IMR-90 (cell line): Measurements from ENCODE around the gene GGCT. TPM values are rescaled to one million over a fixed set of nuclear protein-coding genes. Genes with fewer than 3 reads are reported as not detected.

Source experiments
- ATAC-seq: fragments of 200-7000 bp; cut with Tn5 transposase; 2 replicates; pipeline ENCODE4 v1.9.1; 2020; ENCODE audit warnings: low read depth, mild to moderate bottlenecking, moderate library complexity
- BruUV-seq: library from RNA; stranded (reverse); fragments of 400-500 nt; replicated peaks from 2 replicates; lab custom pipeline; 2021; lab: Mats Ljungman, UMichigan
- CTCF ChIA-PET: fragments of 300-600 bp; formaldehyde crosslinking; extraction: SDS; loops from one replicate; lab custom pipeline; 2021; ENCODE audit warnings: antibody characterized with exemption; lab: Yijun Ruan, JAX
- POLR2A ChIA-PET: fragments of 300-600 bp; sonication (Branson Sonifier 250); formaldehyde crosslinking; loops from one replicate; lab custom pipeline; 2022; ENCODE audit warnings: antibody characterized with exemption; ENCODE audit not compliant: unreplicated experiment; lab: Charles Lee
- DNase-seq: peaks from one replicate; pipeline ENCODE4 v3.0.0; 2013
- H2AFZ ChIP-seq: replicated peaks from 2 replicates; pipeline ENCODE3; 2013; ENCODE audit warnings: low read length, mild to moderate bottlenecking; ENCODE audit not compliant: poor library complexity
- H2AK5ac ChIP-seq: 2 replicates; pipeline ENCODE4 v1.6.1; 2013; ENCODE audit warnings: low read depth, low read length, inconsistent platforms
- H2AK9ac ChIP-seq: replicated peaks from 2 replicates; pipeline ENCODE3; 2013; ENCODE audit warnings: mild to moderate bottlenecking, low read depth, low read length, moderate library complexity; ENCODE audit not compliant: poor library complexity
- H2BK120ac ChIP-seq: 2 replicates; pipeline ENCODE4 v1.6.1; 2013; ENCODE audit warnings: low read depth, low read length, inconsistent platforms
- H2BK15ac ChIP-seq: 3 replicates; pipeline ENCODE4 v1.6.1; 2013; ENCODE audit warnings: low read depth, low read length, inconsistent platforms
- H2BK20ac ChIP-seq: 2 replicates; pipeline ENCODE4 v1.6.1; 2013; ENCODE audit warnings: low read depth, mild to moderate bottlenecking, inconsistent platforms, low read length, moderate library complexity
- H2BK5ac ChIP-seq: 2 replicates; pipeline ENCODE4 v1.6.1; 2013; ENCODE audit warnings: mild to moderate bottlenecking, low read depth, low read length, inconsistent platforms; ENCODE audit not compliant: poor library complexity, severe bottlenecking
- H3K14ac ChIP-seq: replicated peaks from 2 replicates; pipeline ENCODE4 v1.6.1; 2013; ENCODE audit warnings: low read depth, low read length, inconsistent platforms
- H3K18ac ChIP-seq: 2 replicates; pipeline ENCODE4 v1.6.1; 2013; ENCODE audit warnings: low read depth, low read length, control low read depth
- H3K23ac ChIP-seq: 2 replicates; pipeline ENCODE4 v1.6.1; 2013; ENCODE audit warnings: low read depth, low read length, inconsistent platforms
- H3K27ac ChIP-seq: 2 replicates; pipeline ENCODE4 v1.5.1; 2013; ENCODE audit warnings: mild to moderate bottlenecking, control low read depth, low read length; ENCODE audit not compliant: insufficient read depth
- H3K27me3 ChIP-seq: 2 replicates; pipeline ENCODE4 v1.6.1; 2013; ENCODE audit warnings: low read length; ENCODE audit not compliant: control insufficient read depth, insufficient read depth
- H3K36me3 ChIP-seq: 2 replicates; pipeline ENCODE4 v1.6.1; 2013; ENCODE audit warnings: low read length, mixed read lengths; ENCODE audit not compliant: control insufficient read depth, insufficient read depth
- H3K4ac ChIP-seq: 2 replicates; pipeline ENCODE4 v1.6.1; 2013; ENCODE audit warnings: low read depth, low read length, inconsistent platforms
- H3K4me1 ChIP-seq: 2 replicates; pipeline ENCODE4 v1.6.1; 2013; ENCODE audit warnings: low read length, mixed read lengths; ENCODE audit not compliant: control insufficient read depth, insufficient read depth
- H3K4me2 ChIP-seq: 2 replicates; pipeline ENCODE4 v1.6.1; 2013; ENCODE audit warnings: low read depth, mild to moderate bottlenecking, control low read depth, low read length, moderate library complexity
- H3K4me3 ChIP-seq: 2 replicates; pipeline ENCODE4 v1.5.1; 2013; ENCODE audit warnings: low read depth, mild to moderate bottlenecking, control low read depth, low read length, moderate library complexity; ENCODE audit not compliant: insufficient read depth
- H3K56ac ChIP-seq: 2 replicates; pipeline ENCODE4 v1.6.1; 2013; ENCODE audit warnings: low read length, inconsistent platforms; ENCODE audit not compliant: insufficient read depth; ENCODE audit errors: extremely low read depth
- H3K79me1 ChIP-seq, 2 experiments: 2 replicates each; pipeline ENCODE4 v1.6.1; 2013; ENCODE audit warnings: low read length in 2 of 2, inconsistent platforms in 1 of 2, low read depth in 1 of 2
- H3K9ac ChIP-seq: 2 replicates; pipeline ENCODE4 v1.6.1; 2013; ENCODE audit warnings: low read depth, low read length, control low read depth
- H3K9me1 ChIP-seq: 2 replicates; pipeline ENCODE4 v1.6.1; 2013; ENCODE audit warnings: low read length, inconsistent platforms; ENCODE audit not compliant: insufficient read depth
- H3K9me3 ChIP-seq: 2 replicates; pipeline ENCODE4 v1.6.1; 2013; ENCODE audit warnings: low read length; ENCODE audit not compliant: control insufficient read depth, insufficient read depth
- H4K20me1 ChIP-seq: 2 replicates; pipeline ENCODE4 v1.6.1; 2013; ENCODE audit warnings: low read length, inconsistent platforms; ENCODE audit not compliant: insufficient read depth
- H4K5ac ChIP-seq: 2 replicates; pipeline ENCODE4 v1.6.1; 2013; ENCODE audit warnings: mild to moderate bottlenecking, low read depth, low read length, control low read depth
- H4K8ac ChIP-seq, 2 experiments: 2 replicates each; pipeline ENCODE4 v1.6.1; 2013; ENCODE audit warnings: low read depth in 2 of 2, low read length in 2 of 2, control low read depth in 1 of 2, inconsistent platforms in 1 of 2
- H4K91ac ChIP-seq: 2 replicates; pipeline ENCODE4 v1.6.1; 2013; ENCODE audit warnings: low read depth, low read length, inconsistent platforms; ENCODE audit not compliant: insufficient read depth
- BHLHE40 ChIP-seq: fragments of 150-350 bp; IDR thresholded peaks from 2 replicates; pipeline ENCODE4 v1.6.1; 2016; ENCODE audit warnings: mild to moderate bottlenecking, low read depth, low read length
- CTCF ChIP-seq: conservative IDR thresholded peaks from 2 replicates; pipeline ENCODE4 v1.5.1; 2012; ENCODE audit warnings: mild to moderate bottlenecking, low read depth, low read length, improper control_type of control experiment
- ELK1 ChIP-seq: fragments of 150-350 bp; IDR thresholded peaks from 2 replicates; pipeline ENCODE4 v1.6.1; 2016; ENCODE audit warnings: low read depth, mild to moderate bottlenecking, low read length, moderate library complexity, borderline replicate concordance
- FOS ChIP-seq: fragments of 150-350 bp; IDR thresholded peaks from 2 replicates; pipeline ENCODE4 v1.6.1; 2016; ENCODE audit warnings: low read depth, low read length
- MAZ ChIP-seq: IDR thresholded peaks from 2 replicates; pipeline ENCODE4 v1.6.1; 2012; ENCODE audit warnings: low read depth, mild to moderate bottlenecking, low read length, improper control_type of control experiment, moderate library complexity, borderline replicate concordance
- NFE2L2 ChIP-seq: fragments of 150-350 bp; IDR thresholded peaks from 2 replicates; pipeline ENCODE4 v1.6.1; 2016; ENCODE audit warnings: low read depth, mild to moderate bottlenecking, low read length
- POLR2A ChIP-seq: IDR thresholded peaks from 2 replicates; pipeline ENCODE4 v1.6.1; 2012; ENCODE audit warnings: mild to moderate bottlenecking, low read depth, low read length
- WGBS, 2 experiments: methylation state at CpG; one replicate each; pipeline versions ENCODE4 v1.1.5 to v1.1.7; 2013; ENCODE audit warnings: missing lambda C conversion rate in 2 of 2; ENCODE audit not compliant: insufficient read length in 1 of 2; ENCODE audit errors: extremely low coverage in 2 of 2; 5-methylcytosine and 5-hydroxymethylcytosine counted together
- dilution Hi-C: fragments of 300-500 bp; cut with HindIII; formaldehyde crosslinking; loops from one replicate; pipeline ENCODE4 v1.14.3; 2018; ENCODE audit warnings: low sequenced_read_pairs; ENCODE audit not compliant: unreplicated experiment
- in situ Hi-C: fragments of 300-500 bp; cut with MboI; formaldehyde crosslinking; loops from 3 replicates; pipeline ENCODE4 v1.14.3; 2019; ENCODE audit warnings: low sequenced_read_pairs, inconsistent platforms, mixed read lengths
- intact Hi-C: fragments of 100-400 bp; cut with micrococcal nuclease; formaldehyde crosslinking; loops from 2 replicates; pipeline ENCODE4 v1.10.0; 2022
- polyA plus RNA-seq, 3 experiments: library from polyadenylated mRNA; depleted of rRNA; stranded (reverse); fragments of >200 nt; gene quantifications; 2 replicates each; pipeline ENCODE4 v1.2.3, GENCODE V29; 2012; ENCODE audit warnings: low replicate concordance in 1 of 3
- total RNA-seq: library from RNA; depleted of rRNA; stranded (reverse); fragments of >200 nt; gene quantifications from 2 replicates; pipeline ENCODE4 v1.2.3, GENCODE V29; 2012
- TF ChIP-seq, protein P1 (sequence below): fragments of 150-350 bp; IDR thresholded peaks from 2 replicates; pipeline ENCODE4 v1.6.1; 2017; ENCODE audit warnings: mild to moderate bottlenecking, antibody characterized with exemption, low read length, low read depth

Gene GGCT
- total and polyA plus RNA-seq, 2 of the 4 experiments (the other 2 are of a cell fraction): 12.0 to 18.6 TPM

DNA sequence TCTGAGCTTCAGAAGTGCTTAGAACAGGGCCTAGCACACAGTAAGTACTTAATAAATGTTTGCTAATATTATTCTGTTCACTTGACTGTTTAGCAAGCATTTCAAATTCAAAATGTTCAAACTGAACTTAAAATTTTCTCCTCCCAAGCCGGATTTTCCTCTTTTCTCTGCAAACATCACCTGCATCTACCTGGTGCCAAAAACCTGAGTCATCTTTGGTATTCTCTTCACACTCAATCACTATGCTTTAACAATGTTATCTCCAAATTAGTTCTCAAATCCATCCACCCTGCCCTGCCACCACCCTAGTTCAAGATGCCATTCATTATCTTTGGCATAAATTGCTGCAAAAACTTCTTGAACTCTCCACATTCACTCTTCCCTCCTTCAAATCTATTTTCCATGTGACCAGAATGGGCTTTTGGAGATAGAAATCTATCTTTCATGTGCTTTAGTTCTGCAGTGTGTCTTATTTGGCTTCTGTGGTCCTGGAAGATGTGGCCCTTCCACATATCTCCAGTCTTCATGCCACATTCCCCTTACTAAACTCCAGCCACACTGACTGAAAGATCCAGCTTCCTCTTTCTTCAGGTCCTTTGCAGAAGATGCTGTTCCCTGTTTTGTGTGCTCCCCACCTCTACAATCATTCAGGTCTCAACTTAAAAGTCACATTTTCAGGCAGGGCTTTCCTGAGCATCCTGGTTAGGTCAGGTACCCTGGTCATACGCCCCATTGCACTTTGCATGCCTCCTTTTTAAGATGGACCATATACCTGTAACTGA lies 2.0 kb downstream of the GGCT start:
- H3K18ac ChIP-seq: no peak overlapping the region
- DNase-seq: no peak
- no peak overlapping the region for H3K27ac ChIP-seq
- H4K5ac ChIP-seq: no peak overlapping the region
- intact Hi-C loops: loop anchor here (10.0 kb wide), 1 partner anchor 228 kb away; no protein-coding TSS in a partner anchor
- H3K4me2 ChIP-seq: no peak overlapping the region
- ATAC-seq: no peak
- H2AFZ ChIP-seq: no peak overlapping the region
- no peak overlapping the region for H4K8ac ChIP-seq
- POLR2A ChIA-PET: no interaction called here
- H3K4ac ChIP-seq: no peak overlapping the region
- dilution Hi-C loops: no loop called here
- H4K20me1 ChIP-seq: no peaks in the 10 kb centered on the region
- H3K9me3 ChIP-seq: no peaks in the 10 kb centered on the region
- no peak overlapping the region; the same call in 1 of the 2 replicates for H3K56ac ChIP-seq
- in situ Hi-C loops: no loop called here
- CTCF ChIA-PET: interaction anchor here (0.6 kb wide), 1 partner anchor 47 kb away, joined by 3 read pairs; no protein-coding TSS in a partner anchor
- no peak overlapping the region for H3K23ac ChIP-seq
- no peak overlapping the region for H2AK5ac ChIP-seq
- no peak overlapping the region for H2BK120ac ChIP-seq
- H3K36me3 ChIP-seq: peaks cover 3% of the 10 kb centered on the region
- H2BK5ac ChIP-seq: no peak overlapping the region
- no peak overlapping the region for H2BK20ac ChIP-seq
- no peak overlapping the region for H2AK9ac ChIP-seq
- peaks cover 12% of the 10 kb centered on the region for H3K9me1 ChIP-seq
- no TSS peak for BruUV-seq
- H3K14ac ChIP-seq: no peak overlapping the region
- TF ChIP-seq MAZ: no peak
- TF ChIP-seq CTCF: no peak
- TF ChIP-seq FOS: no peak
- no peak for TF ChIP-seq BHLHE40
- no peak for TF ChIP-seq POLR2A
- TF ChIP-seq NFE2L2: no peak
- no peak for TF ChIP-seq ELK1
- TF ChIP-seq, protein P1, sequence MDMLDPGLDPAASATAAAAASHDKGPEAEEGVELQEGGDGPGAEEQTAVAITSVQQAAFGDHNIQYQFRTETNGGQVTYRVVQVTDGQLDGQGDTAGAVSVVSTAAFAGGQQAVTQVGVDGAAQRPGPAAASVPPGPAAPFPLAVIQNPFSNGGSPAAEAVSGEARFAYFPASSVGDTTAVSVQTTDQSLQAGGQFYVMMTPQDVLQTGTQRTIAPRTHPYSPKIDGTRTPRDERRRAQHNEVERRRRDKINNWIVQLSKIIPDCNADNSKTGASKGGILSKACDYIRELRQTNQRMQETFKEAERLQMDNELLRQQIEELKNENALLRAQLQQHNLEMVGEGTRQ: no peak
- no peak overlapping the region for H4K91ac ChIP-seq
- no peaks in the 10 kb centered on the region for H3K27me3 ChIP-seq
- no peak overlapping the region for H3K4me3 ChIP-seq
- WGBS, 2 experiments: 95% methylated on average over 2 of the region's 2 CpGs; no CpG with 5 or more reads in 1 of the 2 experiments
- H3K9ac ChIP-seq: no peak overlapping the region
- peaks cover 7% of the 10 kb centered on the region; the same call in 1 of the 2 replicates for H3K4me1 ChIP-seq
- no peak overlapping the region for H2BK15ac ChIP-seq
- H3K79me1 ChIP-seq: peaks cover 18 to 37% of the 10 kb centered on the region in 2 experiments
